ENCODE results near the gene SFXN5.

The SFXN5 gene

GRCh38 chr2:72982781-72983499 is 88.6 kb downstream of the SFXN5 start:
- no peak overlapping the region for H3K27ac ChIP-seq (ENCODE audit: low read depth, low read length, poor library complexity, severe bottlenecking)
- TF ChIP-seq CTCF (IDR thresholded peaks at IDR 0.05; ENCODE audit: low read length) = no peak
- TF ChIP-seq EZH2 (IDR thresholded peaks at IDR 0.05; ENCODE audit: borderline replicate concordance, low read length) = no peak
- no peak overlapping the region for H3K9ac ChIP-seq (ENCODE audit: low read length)
- no peaks in the 10 kb centered on the region for H3F3A ChIP-seq (ENCODE audit: insufficient read depth, low read length)
- no peak overlapping the region for H3K4me3 ChIP-seq (ENCODE audit: low read depth, low read length, poor library complexity, severe bottlenecking)
- H3K9me2 ChIP-seq (ENCODE audit: low read depth, low read length) = no peaks in the 10 kb centered on the region
- no peak overlapping the region for H3K4me2 ChIP-seq (ENCODE audit: low read length)
- peaks cover 3% of the 10 kb centered on the region for H3K4me1 ChIP-seq (ENCODE audit: insufficient read depth, low read length, severe bottlenecking)
- H3K27me3 ChIP-seq (ENCODE audit: insufficient read depth, low read length) = no peaks in the 10 kb centered on the region
- H3K79me2 ChIP-seq (ENCODE audit: insufficient read depth, low read length) = no peaks in the 10 kb centered on the region
- no peak overlapping the region for H2AFZ ChIP-seq (ENCODE audit: low read length)
- H4K20me1 ChIP-seq (ENCODE audit: insufficient read depth, low read length) = no peaks in the 10 kb centered on the region
- no peaks in the 10 kb centered on the region for H3K9me3 ChIP-seq (ENCODE audit: low read length)
- no peaks in the 10 kb centered on the region for H3K36me3 ChIP-seq (ENCODE audit: insufficient read depth, low read length)

GRCh38 chr2:72982219-72982618 is 89.3 kb downstream of the SFXN5 start:
- no peak overlapping the region for H2AFZ ChIP-seq (ENCODE audit: low read length)
- H4K20me1 ChIP-seq (ENCODE audit: insufficient read depth, low read length) = no peaks in the 10 kb centered on the region
- no peaks in the 10 kb centered on the region for H3K36me3 ChIP-seq (ENCODE audit: insufficient read depth, low read length)
- H3K9ac ChIP-seq (ENCODE audit: low read length) = no peak overlapping the region
- no peaks in the 10 kb centered on the region for H3K9me3 ChIP-seq (ENCODE audit: low read length)
- TF ChIP-seq EZH2 (IDR thresholded peaks at IDR 0.05; ENCODE audit: borderline replicate concordance, low read length) (no peak), CTCF (IDR thresholded peaks at IDR 0.05; ENCODE audit: low read length) (no peak)
- H3K79me2 ChIP-seq (ENCODE audit: insufficient read depth, low read length) = no peaks in the 10 kb centered on the region
- no peaks in the 10 kb centered on the region for H3K27me3 ChIP-seq (ENCODE audit: insufficient read depth, low read length)
- H3F3A ChIP-seq (ENCODE audit: insufficient read depth, low read length) = no peaks in the 10 kb centered on the region
- H3K4me3 ChIP-seq (ENCODE audit: low read depth, low read length, poor library complexity, severe bottlenecking) = no peak overlapping the region
- H3K4me1 ChIP-seq (ENCODE audit: insufficient read depth, low read length, severe bottlenecking) = peaks cover 3% of the 10 kb centered on the region
- no peak overlapping the region for H3K27ac ChIP-seq (ENCODE audit: low read depth, low read length, poor library complexity, severe bottlenecking)
- H3K9me2 ChIP-seq (ENCODE audit: low read depth, low read length) = no peaks in the 10 kb centered on the region
- H3K4me2 ChIP-seq (ENCODE audit: low read length) = no peak overlapping the region

DNA sequence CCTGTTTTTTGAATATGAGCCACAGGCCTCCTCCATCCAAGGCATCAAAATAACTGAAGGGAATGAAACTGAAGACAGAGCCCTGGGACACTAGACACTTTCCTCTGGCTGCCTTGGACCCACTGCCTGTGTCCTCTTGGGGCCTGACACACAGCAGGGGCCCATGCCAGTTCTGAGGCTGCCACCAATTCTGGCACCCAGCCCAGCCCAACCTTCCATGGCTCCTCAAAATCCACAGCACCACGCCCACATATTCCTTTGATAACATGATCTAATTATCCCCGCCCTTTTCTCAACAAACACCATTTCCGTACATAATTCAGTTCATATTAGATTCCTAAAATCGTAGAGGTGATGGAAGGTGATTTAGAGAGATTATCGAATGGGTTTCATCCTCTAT is 90.0 kb downstream of the SFXN5 start:
- H3K4me1 ChIP-seq (ENCODE audit: insufficient read depth, low read length, severe bottlenecking) = peaks cover 3% of the 10 kb centered on the region
- H4K20me1 ChIP-seq (ENCODE audit: insufficient read depth, low read length) = no peaks in the 10 kb centered on the region
- no peak overlapping the region for H3K4me3 ChIP-seq (ENCODE audit: low read depth, low read length, poor library complexity, severe bottlenecking)
- no peaks in the 10 kb centered on the region for H3K79me2 ChIP-seq (ENCODE audit: insufficient read depth, low read length)
- H3K27me3 ChIP-seq (ENCODE audit: insufficient read depth, low read length) = no peaks in the 10 kb centered on the region
- H3K4me2 ChIP-seq (ENCODE audit: low read length) = no peak overlapping the region
- H3K9ac ChIP-seq (ENCODE audit: low read length) = no peak overlapping the region
- no peak for TF ChIP-seq EZH2 (IDR thresholded peaks at IDR 0.05; ENCODE audit: borderline replicate concordance, low read length)
- no peaks in the 10 kb centered on the region for H3K9me2 ChIP-seq (ENCODE audit: low read depth, low read length)
- no peak overlapping the region for H2AFZ ChIP-seq (ENCODE audit: low read length)
- no peaks in the 10 kb centered on the region for H3K9me3 ChIP-seq (ENCODE audit: low read length)
- no peaks in the 10 kb centered on the region for H3K36me3 ChIP-seq (ENCODE audit: insufficient read depth, low read length)
- H3F3A ChIP-seq (ENCODE audit: insufficient read depth, low read length) = no peaks in the 10 kb centered on the region
- no peak overlapping the region for H3K27ac ChIP-seq (ENCODE audit: low read depth, low read length, poor library complexity, severe bottlenecking)
